ENCODE data around the gene HEBP2.

Gene HEBP2

DNA sequence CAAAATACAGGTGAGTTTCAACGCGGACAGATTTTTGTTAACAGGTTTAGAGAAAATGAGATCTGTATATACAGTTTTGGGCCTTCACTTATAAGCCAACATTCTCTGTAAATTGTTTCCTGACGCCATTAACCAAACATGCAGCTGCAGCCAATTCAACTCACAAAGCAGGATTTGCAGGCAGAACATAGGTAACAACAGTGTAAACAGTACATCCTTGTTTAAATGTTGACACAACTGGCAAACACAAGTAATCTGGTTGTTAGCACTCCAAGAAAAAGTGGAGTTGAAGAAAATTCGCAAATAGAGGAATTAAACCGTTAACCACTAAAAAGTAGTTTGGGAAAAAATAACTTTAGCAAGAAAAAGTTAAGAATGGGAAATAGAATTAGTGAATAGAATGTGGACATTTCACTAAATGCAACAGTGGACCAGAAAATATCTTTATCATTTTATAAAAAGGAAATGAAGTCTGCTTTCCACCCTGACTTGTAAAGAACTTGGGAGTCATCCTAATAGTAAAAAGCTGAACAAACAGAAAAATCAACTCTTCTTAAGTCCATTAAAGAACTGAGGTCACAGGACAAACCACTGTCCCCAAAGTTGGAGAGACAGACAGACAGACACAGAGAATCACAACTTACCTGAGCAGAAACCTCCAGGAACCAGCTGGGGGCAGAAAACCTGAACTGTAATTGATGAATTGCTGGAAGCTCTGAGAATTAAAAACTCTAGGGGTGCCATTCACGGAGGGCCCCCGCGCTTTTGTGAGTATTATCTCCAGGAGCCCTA, 16.2 kb upstream of the HEBP2 start:
- Histone ChIP-seq H3K14ac (ENCODE audit: low read length) (no peak overlapping the region), H3K23ac (ENCODE audit: low read depth, low read length, poor library complexity) (no peak overlapping the region), H3K18ac (ENCODE audit: low read length) (no peak overlapping the region), H2BK120ac (ENCODE audit: low read depth, low read length) (no peak overlapping the region), H3K4me2 (ENCODE audit: insufficient read depth, low read length, poor library complexity, severe bottlenecking) (no peak overlapping the region), H2AFZ (ENCODE audit: low read length) (no peak overlapping the region), H2BK5ac (ENCODE audit: low read length) (no peak overlapping the region), H2BK12ac (ENCODE audit: low read length) (no peak overlapping the region), H3K9ac (ENCODE audit: low read depth, low read length, poor library complexity) (no peak overlapping the region), H2BK15ac (ENCODE audit: low read length) (no peak overlapping the region), H3K36me3 (replicated peaks in 1 of 2; ENCODE audit: control insufficient read depth in 2 of 2, insufficient read depth in 2 of 2, low read length in 2 of 2) (no peaks in the 10 kb centered on the region), H4K8ac (ENCODE audit: low read depth, low read length) (no peak overlapping the region), H3K27ac (replicated peaks; ENCODE audit: low read length) (no peak overlapping the region), H3K79me1 (ENCODE audit: low read depth, low read length) (no peaks in the 10 kb centered on the region), H4K91ac (ENCODE audit: low read depth, low read length, poor library complexity) (no peak overlapping the region), H3K4me1 (ENCODE audit: control insufficient read depth in 2 of 2, insufficient read depth in 1 of 2, low read depth in 1 of 2, low read length in 2 of 2) (peaks cover 0 to 1% of the 10 kb centered on the region in 2 donors), H3K4me3 (ENCODE audit: low read length in 2 of 2) (no peak overlapping the region), H3K27me3 (ENCODE audit: control insufficient read depth in 3 of 3, insufficient read depth in 3 of 3, low read depth in 1 of 3, low read length in 3 of 3) (peaks cover 0 to 13% (median 0%) of the 10 kb centered on the region in 3 experiments), H3K4ac (ENCODE audit: low read length) (no peak overlapping the region), H3K9me3 (replicated peaks in 1 of 2; ENCODE audit: control insufficient read depth in 2 of 2, insufficient read depth in 1 of 2, low read depth in 1 of 2, low read length in 2 of 2) (no peaks in the 10 kb centered on the region), H2AK5ac (ENCODE audit: low read depth, low read length) (no peak overlapping the region)
- WGBS, 2 donors (ENCODE audit: extremely low coverage in 2 of 2, insufficient read length in 2 of 2, insufficient replicate concordance in 1 of 2), result no CpG with 5 or more reads among the region's 8 CpGs
- DNase-seq (ENCODE audit: low spot score), result no peak

DNA sequence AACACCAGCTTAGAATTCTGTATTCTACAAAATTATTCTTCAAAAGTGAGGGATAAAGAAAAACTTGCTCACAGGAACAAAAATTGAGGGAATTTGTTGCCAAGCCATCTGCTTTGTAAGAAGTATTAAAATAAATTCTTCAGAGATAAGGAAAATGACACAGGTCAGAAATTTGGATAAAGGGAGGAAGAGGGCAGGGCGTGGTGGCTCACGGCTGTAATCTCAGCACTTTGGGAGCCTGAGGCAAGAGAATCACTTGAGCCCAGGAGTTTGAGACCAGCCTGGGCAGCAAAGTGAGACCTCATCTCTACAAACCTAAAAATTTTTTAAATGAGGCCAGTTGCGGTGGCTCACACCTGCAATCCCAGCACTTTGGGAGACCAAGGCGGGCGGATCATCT, 14.5 kb upstream of the HEBP2 start:
- WGBS, 2 donors (ENCODE audit: extremely low coverage in 2 of 2, insufficient read length in 2 of 2, insufficient replicate concordance in 1 of 2), result no CpG with 5 or more reads among the region's 5 CpGs
- Histone ChIP-seq H3K4ac (ENCODE audit: low read length) (no peak overlapping the region), H3K18ac (ENCODE audit: low read length) (no peak overlapping the region), H3K36me3 (replicated peaks in 1 of 2; ENCODE audit: control insufficient read depth in 2 of 2, insufficient read depth in 2 of 2, low read length in 2 of 2) (no peaks in the 10 kb centered on the region), H3K9ac (ENCODE audit: low read depth, low read length, poor library complexity) (no peak overlapping the region), H3K23ac (ENCODE audit: low read depth, low read length, poor library complexity) (no peak overlapping the region), H3K9me3 (replicated peaks in 1 of 2; ENCODE audit: control insufficient read depth in 2 of 2, insufficient read depth in 1 of 2, low read depth in 1 of 2, low read length in 2 of 2) (no peaks in the 10 kb centered on the region), H4K91ac (ENCODE audit: low read depth, low read length, poor library complexity) (no peak overlapping the region), H4K8ac (ENCODE audit: low read depth, low read length) (no peak overlapping the region), H2BK15ac (ENCODE audit: low read length) (no peak overlapping the region), H3K27ac (replicated peaks; ENCODE audit: low read length) (no peak overlapping the region), H3K79me1 (ENCODE audit: low read depth, low read length) (no peaks in the 10 kb centered on the region), H2AK5ac (ENCODE audit: low read depth, low read length) (no peak overlapping the region), H3K27me3 (ENCODE audit: control insufficient read depth in 3 of 3, insufficient read depth in 3 of 3, low read depth in 1 of 3, low read length in 3 of 3) (peaks cover 0 to 13% (median 0%) of the 10 kb centered on the region in 3 experiments), H3K14ac (ENCODE audit: low read length) (no peak overlapping the region), H2BK5ac (ENCODE audit: low read length) (no peak overlapping the region), H2AFZ (ENCODE audit: low read length) (no peak overlapping the region), H3K4me3 (ENCODE audit: low read length in 2 of 2) (no peak overlapping the region), H2BK120ac (ENCODE audit: low read depth, low read length) (no peak overlapping the region), H3K4me2 (ENCODE audit: insufficient read depth, low read length, poor library complexity, severe bottlenecking) (no peak overlapping the region), H2BK12ac (ENCODE audit: low read length) (no peak overlapping the region), H3K4me1 (ENCODE audit: control insufficient read depth in 2 of 2, insufficient read depth in 1 of 2, low read depth in 1 of 2, low read length in 2 of 2) (no peaks in the 10 kb centered on the region)
- DNase-seq (ENCODE audit: low spot score), result no peak

DNA sequence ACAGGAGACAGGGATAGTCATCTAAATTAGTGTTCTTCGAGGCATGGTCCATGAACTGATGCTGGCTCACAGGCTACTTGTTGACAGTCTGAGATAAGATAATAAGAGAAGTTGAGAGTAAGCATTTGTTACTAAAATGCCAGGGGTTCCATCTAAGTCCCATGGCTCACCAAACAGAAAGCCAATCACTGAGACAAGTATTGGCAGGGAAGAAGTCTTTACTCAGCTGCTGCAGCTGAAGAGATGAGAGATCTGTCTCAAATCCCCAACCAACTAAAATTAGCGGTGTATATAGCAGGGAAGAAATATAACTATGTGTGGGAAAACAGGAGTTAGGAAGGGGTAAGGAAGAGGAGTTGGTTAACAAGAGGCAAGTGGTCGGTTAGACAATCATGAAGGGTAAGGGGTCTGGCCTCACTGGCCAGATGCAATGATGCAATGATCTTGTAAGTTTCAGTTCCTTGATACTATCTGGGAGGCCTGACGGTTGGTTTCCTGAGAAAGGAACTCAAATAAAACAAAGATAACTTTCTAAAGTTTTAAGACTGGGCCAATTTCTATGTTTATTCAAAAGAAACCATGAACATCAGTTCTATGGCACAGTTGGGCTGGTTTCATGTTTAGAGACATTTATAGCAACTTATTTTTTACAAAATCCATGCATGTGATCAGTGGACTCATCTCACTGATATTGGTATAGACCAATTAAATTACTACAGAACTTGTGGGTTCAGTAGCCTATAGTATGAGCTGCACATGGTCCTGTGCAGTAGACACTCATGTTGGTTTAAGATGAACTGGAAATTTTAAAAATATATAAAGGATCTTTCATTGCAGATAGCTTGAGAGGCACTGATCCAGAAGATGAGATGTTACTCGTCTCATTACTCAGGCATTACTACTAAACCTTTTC, 9.9 kb upstream of the HEBP2 start:
- no peak for DNase-seq (ENCODE audit: low spot score)
- Histone ChIP-seq H3K4ac (ENCODE audit: low read length) (no peak overlapping the region), H3K23ac (ENCODE audit: low read depth, low read length, poor library complexity) (no peak overlapping the region)

DNA sequence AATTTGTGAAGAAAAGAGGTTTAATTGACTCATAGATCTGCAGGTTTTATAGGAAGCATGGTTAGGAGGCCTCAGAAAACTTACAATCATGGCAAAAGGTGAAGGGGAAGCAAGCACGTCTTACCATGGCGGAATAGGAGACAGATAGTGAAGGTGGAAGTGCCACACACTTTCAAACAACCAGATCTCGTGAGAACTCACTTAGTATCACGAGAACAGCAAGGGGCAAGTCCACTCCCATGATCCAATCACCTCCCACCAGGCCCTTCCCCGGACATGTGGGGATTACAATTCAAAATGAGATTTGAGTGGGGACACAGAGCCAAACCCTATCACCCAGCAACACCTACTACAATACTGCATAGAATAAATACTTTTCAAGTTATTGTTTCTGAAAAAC, 7.3 kb upstream of the HEBP2 start:
- H2AK5ac ChIP-seq (ENCODE audit: low read depth, low read length), result no peak overlapping the region
- no peak overlapping the region for H2BK15ac ChIP-seq (ENCODE audit: low read length)
- H3K9ac ChIP-seq (ENCODE audit: low read depth, low read length, poor library complexity), result no peak overlapping the region
- H4K91ac ChIP-seq (ENCODE audit: low read depth, low read length, poor library complexity), result no peak overlapping the region
- H3K27ac ChIP-seq (replicated peaks; ENCODE audit: low read length), result no peak overlapping the region
- H3K23ac ChIP-seq (ENCODE audit: low read depth, low read length, poor library complexity), result no peak overlapping the region
- H3K4ac ChIP-seq (ENCODE audit: low read length), result no peak overlapping the region
- no peak overlapping the region for H3K14ac ChIP-seq (ENCODE audit: low read length)
- no peak overlapping the region for H4K8ac ChIP-seq (ENCODE audit: low read depth, low read length)
- no peak overlapping the region for H2BK5ac ChIP-seq (ENCODE audit: low read length)
- no peaks in the 10 kb centered on the region for H3K4me1 ChIP-seq (ENCODE audit: control insufficient read depth in 2 of 2, insufficient read depth in 1 of 2, low read depth in 1 of 2, low read length in 2 of 2)
- H2BK12ac ChIP-seq (ENCODE audit: low read length), result no peak overlapping the region
- H2BK120ac ChIP-seq (ENCODE audit: low read depth, low read length), result no peak overlapping the region
- H2AFZ ChIP-seq (ENCODE audit: low read length), result no peak overlapping the region
- H3K4me3 ChIP-seq (ENCODE audit: low read length in 2 of 2), result no peak overlapping the region
- H3K36me3 ChIP-seq (replicated peaks in 1 of 2; ENCODE audit: control insufficient read depth in 2 of 2, insufficient read depth in 2 of 2, low read length in 2 of 2), result no peaks in the 10 kb centered on the region
- WGBS, 2 donors (ENCODE audit: extremely low coverage in 2 of 2, insufficient read length in 2 of 2, insufficient replicate concordance in 1 of 2), result no CpG with 5 or more reads among the region's 5 CpGs
- H3K9me3 ChIP-seq (replicated peaks in 1 of 2; ENCODE audit: control insufficient read depth in 2 of 2, insufficient read depth in 1 of 2, low read depth in 1 of 2, low read length in 2 of 2), result no peaks in the 10 kb centered on the region
- H3K4me2 ChIP-seq (ENCODE audit: insufficient read depth, low read length, poor library complexity, severe bottlenecking), result no peak overlapping the region
- no peaks in the 10 kb centered on the region for H3K27me3 ChIP-seq (ENCODE audit: control insufficient read depth in 3 of 3, insufficient read depth in 3 of 3, low read depth in 1 of 3, low read length in 3 of 3)
- no peak overlapping the region for H3K18ac ChIP-seq (ENCODE audit: low read length)
- DNase-seq (ENCODE audit: low spot score), result no peak
- H3K79me1 ChIP-seq (ENCODE audit: low read depth, low read length), result no peaks in the 10 kb centered on the region

More for the DNA sequence above, 9.9 kb upstream of the HEBP2 start:
- H3K4me1 ChIP-seq (ENCODE audit: control insufficient read depth in 2 of 2, insufficient read depth in 1 of 2, low read depth in 1 of 2, low read length in 2 of 2), result no peaks in the 10 kb centered on the region
- no peak overlapping the region for H3K18ac ChIP-seq (ENCODE audit: low read length)
- H2BK5ac ChIP-seq (ENCODE audit: low read length), result no peak overlapping the region
- H2BK120ac ChIP-seq (ENCODE audit: low read depth, low read length), result no peak overlapping the region
- H4K8ac ChIP-seq (ENCODE audit: low read depth, low read length), result no peak overlapping the region
- no peak overlapping the region for H3K14ac ChIP-seq (ENCODE audit: low read length)
- no peaks in the 10 kb centered on the region for H3K36me3 ChIP-seq (replicated peaks in 1 of 2; ENCODE audit: control insufficient read depth in 2 of 2, insufficient read depth in 2 of 2, low read length in 2 of 2)
- H2BK15ac ChIP-seq (ENCODE audit: low read length), result no peak overlapping the region
- WGBS, 2 donors (ENCODE audit: extremely low coverage in 2 of 2, insufficient read length in 2 of 2, insufficient replicate concordance in 1 of 2), result no CpG with 5 or more reads among the region's 5 CpGs
- H3K4me3 ChIP-seq (ENCODE audit: low read length in 2 of 2), result no peak overlapping the region
- H3K27me3 ChIP-seq (ENCODE audit: control insufficient read depth in 3 of 3, insufficient read depth in 3 of 3, low read depth in 1 of 3, low read length in 3 of 3), result no peaks in the 10 kb centered on the region
- H2AFZ ChIP-seq (ENCODE audit: low read length), result no peak overlapping the region
- no peak overlapping the region for H2BK12ac ChIP-seq (ENCODE audit: low read length)
- H3K9ac ChIP-seq (ENCODE audit: low read depth, low read length, poor library complexity), result no peak overlapping the region
- no peak overlapping the region for H3K27ac ChIP-seq (replicated peaks; ENCODE audit: low read length)
- no peaks in the 10 kb centered on the region for H3K79me1 ChIP-seq (ENCODE audit: low read depth, low read length)
- no peak overlapping the region for H3K4me2 ChIP-seq (ENCODE audit: insufficient read depth, low read length, poor library complexity, severe bottlenecking)
- H2AK5ac ChIP-seq (ENCODE audit: low read depth, low read length), result no peak overlapping the region
- no peak overlapping the region for H4K91ac ChIP-seq (ENCODE audit: low read depth, low read length, poor library complexity)
- no peaks in the 10 kb centered on the region for H3K9me3 ChIP-seq (replicated peaks in 1 of 2; ENCODE audit: control insufficient read depth in 2 of 2, insufficient read depth in 1 of 2, low read depth in 1 of 2, low read length in 2 of 2)
